GM23338 (cell line): ENCODE measurements around the gene SH2D4B. TPM values are rescaled to one million over a fixed set of nuclear protein-coding genes. Genes with fewer than 3 reads are reported as not detected.

Experiments
- ATAC-seq: fragments of 200-7000 bp; cut with Tn5 transposase; 3 replicates; pipeline ENCODE4 v1.9.1; 2020
- DNase-seq: peaks from one replicate; pipeline ENCODE4 v3.0.0-alpha.2; 2015; ENCODE audit warnings: low spot score
- H2AFZ ChIP-seq: fragments of 200-600 bp; sonication (generic); 2 replicates; pipeline ENCODE4 v1.8.0; 2016; ENCODE audit warnings: antibody characterized with exemption, mild to moderate bottlenecking, moderate library complexity
- H3F3A ChIP-seq: fragments of 200-600 bp; sonication (generic); replicated peaks from 2 replicates; pipeline ENCODE4 v1.8.0; 2017; ENCODE audit warnings: antibody characterized with exemption, mixed run types, low read depth
- H3K27ac ChIP-seq: fragments of 200-600 bp; sonication (generic); 2 replicates; pipeline ENCODE4 v1.6.1; 2016; ENCODE audit warnings: low read depth
- H3K27me3 ChIP-seq: fragments of 200-600 bp; sonication (generic); 2 replicates; pipeline ENCODE4 v1.8.0; 2016; ENCODE audit warnings: mild to moderate bottlenecking, mixed run types, moderate library complexity; ENCODE audit not compliant: insufficient read depth
- H3K36me3 ChIP-seq: fragments of 200-600 bp; sonication (generic); 2 replicates; pipeline ENCODE4 v1.8.0; 2016; ENCODE audit warnings: mild to moderate bottlenecking; ENCODE audit not compliant: insufficient read depth
- H3K4me1 ChIP-seq: fragments of 200-600 bp; sonication (generic); 2 replicates; pipeline ENCODE4 v1.8.0; 2016; ENCODE audit warnings: mild to moderate bottlenecking, moderate library complexity; ENCODE audit not compliant: insufficient read depth
- H3K4me2 ChIP-seq: fragments of 200-600 bp; sonication (generic); 2 replicates; pipeline ENCODE4 v1.7.1; 2017; ENCODE audit warnings: mixed run types
- H3K4me3 ChIP-seq: fragments of 200-600 bp; sonication (generic); 2 replicates; pipeline ENCODE4 v1.6.1; 2016; ENCODE audit warnings: mixed run types
- H3K79me2 ChIP-seq: fragments of 200-600 bp; sonication (generic); replicated peaks from 2 replicates; pipeline ENCODE4 v1.8.0; 2017; ENCODE audit warnings: mild to moderate bottlenecking; ENCODE audit not compliant: insufficient read depth
- H3K9me2 ChIP-seq: fragments of 200-600 bp; sonication (generic); 2 replicates; pipeline ENCODE4 v1.8.0; 2017; ENCODE audit not compliant: insufficient read depth
- H4K20me1 ChIP-seq: fragments of 200-600 bp; sonication (generic); replicated peaks from 2 replicates; pipeline ENCODE4 v1.8.0; 2017; ENCODE audit warnings: mild to moderate bottlenecking; ENCODE audit not compliant: insufficient read depth
- H3K27ac Mint-ChIP-seq: 2 replicates; pipeline ENCODE4 v1.8.0; 2020; ENCODE audit warnings: inconsistent platforms, mild to moderate bottlenecking, moderate library complexity, mixed read lengths
- H3K27me3 Mint-ChIP-seq: 3 replicates; pipeline ENCODE4 v1.8.0; 2022; ENCODE audit warnings: low read depth, mild to moderate bottlenecking, moderate library complexity, mixed read lengths, inconsistent platforms; ENCODE audit not compliant: insufficient read depth, poor library complexity
- H3K36me3 Mint-ChIP-seq: 3 replicates; pipeline ENCODE4 v1.8.0; 2021; ENCODE audit warnings: low read depth, mild to moderate bottlenecking, inconsistent platforms, moderate library complexity, mixed read lengths
- H3K4me1 Mint-ChIP-seq: 3 replicates; pipeline ENCODE4 v1.8.0; 2020; ENCODE audit warnings: mild to moderate bottlenecking, inconsistent platforms, mixed read lengths
- H3K4me3 Mint-ChIP-seq: 3 replicates; pipeline ENCODE4 v1.8.0; 2021; ENCODE audit warnings: moderate library complexity, mild to moderate bottlenecking, inconsistent platforms, mixed read lengths
- H3K9me3 Mint-ChIP-seq: 3 replicates; pipeline ENCODE4 v1.8.0; 2020; ENCODE audit warnings: moderate library complexity, mild to moderate bottlenecking, inconsistent platforms, mixed read lengths
- CREB1 ChIP-seq: fragments of 250-450 bp; sonication (Bioruptor Pico); IDR thresholded peaks from 2 replicates; pipeline ENCODE4 v1.5.0; 2020; ENCODE audit warnings: low read depth, mild to moderate bottlenecking, moderate library complexity
- EZH2phosphoT487 ChIP-seq: fragments of 200-600 bp; sonication (generic); IDR thresholded peaks from one replicate; pipeline ENCODE4 v1.8.1; 2018; ENCODE audit warnings: antibody characterized with exemption; ENCODE audit not compliant: unreplicated experiment
- JUNB ChIP-seq: IDR thresholded peaks from one replicate; pipeline ENCODE4 v1.6.1; 2016; ENCODE audit warnings: antibody characterized with exemption; ENCODE audit not compliant: unreplicated experiment
- NANOG ChIP-seq: IDR thresholded peaks from 2 replicates; pipeline ENCODE4 v1.6.1; 2016; ENCODE audit warnings: antibody characterized with exemption, borderline replicate concordance
- POLR2AphosphoS5 ChIP-seq: IDR thresholded peaks from 2 replicates; pipeline ENCODE4 v1.6.1; 2016; ENCODE audit warnings: antibody characterized with exemption, low read depth
- STAT1 ChIP-seq: IDR thresholded peaks from one replicate; pipeline ENCODE4 v1.6.1; 2016; ENCODE audit warnings: antibody characterized with exemption; ENCODE audit not compliant: unreplicated experiment
- ZNF114 ChIP-seq: fragments of 250-450 bp; sonication (Bioruptor Pico); IDR thresholded peaks from 2 replicates; pipeline ENCODE4 v1.5.0; 2020; ENCODE audit warnings: mild to moderate bottlenecking, moderate library complexity
- ZNF331 ChIP-seq: fragments of 250-450 bp; sonication (Bioruptor Pico); IDR thresholded peaks from 2 replicates; pipeline ENCODE4 v1.5.0; 2020; ENCODE audit warnings: low read depth, mild to moderate bottlenecking, moderate library complexity
- polyA plus RNA-seq: library from polyadenylated mRNA; unstranded; fragments of >200 nt; fragmentation: Nextera tagmentation; extraction: Ambion mirVana; gene quantifications from 2 replicates; pipeline ENCODE4 v1.2.1, GENCODE V29; 2016
- total RNA-seq: library from RNA; depleted of rRNA; stranded (reverse); fragments of >200 nt; shearing (Covaris generic); gene quantifications from 2 replicates; pipeline ENCODE4 v1.2.3, GENCODE V29; 2014
- TF ChIP-seq, protein P1 (sequence below): fragments of 250-450 bp; sonication (Bioruptor Pico); IDR thresholded peaks from 2 replicates; pipeline ENCODE4 v1.5.0; 2020; ENCODE audit warnings: mild to moderate bottlenecking, moderate library complexity
- TF ChIP-seq, protein P2 (sequence below): IDR thresholded peaks from one replicate; pipeline ENCODE4 v1.6.1; 2018; ENCODE audit warnings: antibody characterized with exemption; ENCODE audit not compliant: unreplicated experiment
- TF ChIP-seq, protein P3 (sequence below), 2 experiments: fragments of 200-600 bp in 1 of 2; sonication (generic) in 1 of 2; conservative IDR thresholded peaks; 2 replicates each; pipeline versions ENCODE4 v1.5.1 to v1.6.1; 2016 to 2017; ENCODE audit warnings: antibody characterized with exemption in 2 of 2, low read depth in 2 of 2, mild to moderate bottlenecking in 2 of 2, moderate library complexity in 1 of 2

SH2D4B gene
- total and polyA plus RNA-seq, 2 experiments from 2014 or later, result 0.08 TPM; not detected in 1

DNA sequence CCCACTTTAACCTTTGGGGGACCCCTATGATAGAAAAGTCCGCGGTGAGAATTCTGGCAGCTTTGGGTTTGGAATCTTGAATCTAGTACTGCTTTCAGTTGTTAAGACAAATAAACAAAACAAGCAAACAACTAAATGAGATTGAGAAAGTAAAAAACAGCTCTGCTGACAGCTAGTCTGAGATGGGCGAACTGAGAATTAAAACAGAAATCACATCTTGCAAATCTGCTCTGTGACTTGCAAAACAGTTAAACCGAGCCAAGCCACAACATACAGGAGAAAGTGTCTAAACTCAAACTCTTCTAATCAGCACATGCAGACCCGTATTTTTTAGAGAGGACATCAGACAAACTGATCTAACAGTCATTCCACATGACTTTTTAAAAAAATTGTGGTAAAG, 110.4 kb downstream of the SH2D4B start:
- Mint-ChIP-seq H3K27ac (no peak overlapping the region), H3K4me1 (no peaks in the 10 kb centered on the region), H3K4me3 (no peak overlapping the region), H3K27me3 (peaks cover 3% of the 10 kb centered on the region), H3K36me3 (no peaks in the 10 kb centered on the region), H3K9me3 (no peaks in the 10 kb centered on the region)
- DNase-seq (no peak), ATAC-seq (no peak)
- Histone ChIP-seq H3K4me2 (no peak overlapping the region), H3K27ac (no peak overlapping the region), H3K36me3 (no peaks in the 10 kb centered on the region), H3K9me2 (0 out of 2 replicates have a peak, but pooled peaks cover 3% of the 10 kb centered on the region), H2AFZ (no peak overlapping the region), H3K27me3 (no peaks in the 10 kb centered on the region), H3K79me2 (no peaks in the 10 kb centered on the region), H4K20me1 (no peaks in the 10 kb centered on the region), H3F3A (no peaks in the 10 kb centered on the region), H3K4me1 (no peaks in the 10 kb centered on the region), H3K4me3 (no peak overlapping the region)
- TF ChIP-seq STAT1 (no peak), EZH2phosphoT487 (no peak)

DNA sequence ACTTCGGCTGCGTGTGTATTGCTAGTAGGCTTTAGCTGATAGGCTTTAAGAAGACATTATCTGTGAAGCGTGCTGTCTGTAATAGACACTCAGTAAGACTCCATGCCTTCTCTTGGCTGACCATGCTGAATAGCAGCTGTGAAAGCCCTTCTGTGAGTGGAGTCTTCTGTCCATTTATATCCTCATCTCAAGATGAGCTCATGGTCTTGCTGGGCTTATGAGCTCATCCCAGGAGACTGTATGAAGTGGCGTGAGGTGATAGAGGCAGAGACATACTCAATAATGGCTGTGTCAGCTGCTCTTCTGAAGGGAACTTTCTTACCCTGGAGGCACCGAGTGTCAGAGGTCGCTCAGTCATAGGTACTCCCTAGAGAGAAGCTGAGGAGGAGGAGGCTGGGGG, 111.5 kb downstream of the SH2D4B start:
- Histone ChIP-seq H2AFZ (no peak overlapping the region), H3K27ac (no peak overlapping the region), H3K36me3 (no peaks in the 10 kb centered on the region), H3K27me3 (no peaks in the 10 kb centered on the region), H4K20me1 (no peaks in the 10 kb centered on the region), H3K4me1 (no peaks in the 10 kb centered on the region), H3F3A (no peaks in the 10 kb centered on the region), H3K4me2 (no peak overlapping the region), H3K79me2 (no peaks in the 10 kb centered on the region), H3K4me3 (no peak overlapping the region), H3K9me2 (0 out of 2 replicates have a peak, but pooled peaks cover 3% of the 10 kb centered on the region)
- no peak overlapping the region for H3K27ac Mint-ChIP-seq
- no peaks in the 10 kb centered on the region for H3K27me3 Mint-ChIP-seq
- no peak overlapping the region for H3K4me3 Mint-ChIP-seq
- ATAC-seq (no peak), DNase-seq (no peak)
- no peaks in the 10 kb centered on the region for H3K4me1 Mint-ChIP-seq
- peaks cover 9% of the 10 kb centered on the region for H3K9me3 Mint-ChIP-seq
- no peaks in the 10 kb centered on the region for H3K36me3 Mint-ChIP-seq
- TF ChIP-seq CREB1 (no peak), POLR2AphosphoS5 (no peak), EZH2phosphoT487 (no peak), NANOG (no peak), STAT1 (no peak), ZNF114 (CRISPR knock-in tag) (no peak), JUNB (no peak), ZNF331 (CRISPR knock-in tag) (no peak)
- TF ChIP-seq, protein P1, sequence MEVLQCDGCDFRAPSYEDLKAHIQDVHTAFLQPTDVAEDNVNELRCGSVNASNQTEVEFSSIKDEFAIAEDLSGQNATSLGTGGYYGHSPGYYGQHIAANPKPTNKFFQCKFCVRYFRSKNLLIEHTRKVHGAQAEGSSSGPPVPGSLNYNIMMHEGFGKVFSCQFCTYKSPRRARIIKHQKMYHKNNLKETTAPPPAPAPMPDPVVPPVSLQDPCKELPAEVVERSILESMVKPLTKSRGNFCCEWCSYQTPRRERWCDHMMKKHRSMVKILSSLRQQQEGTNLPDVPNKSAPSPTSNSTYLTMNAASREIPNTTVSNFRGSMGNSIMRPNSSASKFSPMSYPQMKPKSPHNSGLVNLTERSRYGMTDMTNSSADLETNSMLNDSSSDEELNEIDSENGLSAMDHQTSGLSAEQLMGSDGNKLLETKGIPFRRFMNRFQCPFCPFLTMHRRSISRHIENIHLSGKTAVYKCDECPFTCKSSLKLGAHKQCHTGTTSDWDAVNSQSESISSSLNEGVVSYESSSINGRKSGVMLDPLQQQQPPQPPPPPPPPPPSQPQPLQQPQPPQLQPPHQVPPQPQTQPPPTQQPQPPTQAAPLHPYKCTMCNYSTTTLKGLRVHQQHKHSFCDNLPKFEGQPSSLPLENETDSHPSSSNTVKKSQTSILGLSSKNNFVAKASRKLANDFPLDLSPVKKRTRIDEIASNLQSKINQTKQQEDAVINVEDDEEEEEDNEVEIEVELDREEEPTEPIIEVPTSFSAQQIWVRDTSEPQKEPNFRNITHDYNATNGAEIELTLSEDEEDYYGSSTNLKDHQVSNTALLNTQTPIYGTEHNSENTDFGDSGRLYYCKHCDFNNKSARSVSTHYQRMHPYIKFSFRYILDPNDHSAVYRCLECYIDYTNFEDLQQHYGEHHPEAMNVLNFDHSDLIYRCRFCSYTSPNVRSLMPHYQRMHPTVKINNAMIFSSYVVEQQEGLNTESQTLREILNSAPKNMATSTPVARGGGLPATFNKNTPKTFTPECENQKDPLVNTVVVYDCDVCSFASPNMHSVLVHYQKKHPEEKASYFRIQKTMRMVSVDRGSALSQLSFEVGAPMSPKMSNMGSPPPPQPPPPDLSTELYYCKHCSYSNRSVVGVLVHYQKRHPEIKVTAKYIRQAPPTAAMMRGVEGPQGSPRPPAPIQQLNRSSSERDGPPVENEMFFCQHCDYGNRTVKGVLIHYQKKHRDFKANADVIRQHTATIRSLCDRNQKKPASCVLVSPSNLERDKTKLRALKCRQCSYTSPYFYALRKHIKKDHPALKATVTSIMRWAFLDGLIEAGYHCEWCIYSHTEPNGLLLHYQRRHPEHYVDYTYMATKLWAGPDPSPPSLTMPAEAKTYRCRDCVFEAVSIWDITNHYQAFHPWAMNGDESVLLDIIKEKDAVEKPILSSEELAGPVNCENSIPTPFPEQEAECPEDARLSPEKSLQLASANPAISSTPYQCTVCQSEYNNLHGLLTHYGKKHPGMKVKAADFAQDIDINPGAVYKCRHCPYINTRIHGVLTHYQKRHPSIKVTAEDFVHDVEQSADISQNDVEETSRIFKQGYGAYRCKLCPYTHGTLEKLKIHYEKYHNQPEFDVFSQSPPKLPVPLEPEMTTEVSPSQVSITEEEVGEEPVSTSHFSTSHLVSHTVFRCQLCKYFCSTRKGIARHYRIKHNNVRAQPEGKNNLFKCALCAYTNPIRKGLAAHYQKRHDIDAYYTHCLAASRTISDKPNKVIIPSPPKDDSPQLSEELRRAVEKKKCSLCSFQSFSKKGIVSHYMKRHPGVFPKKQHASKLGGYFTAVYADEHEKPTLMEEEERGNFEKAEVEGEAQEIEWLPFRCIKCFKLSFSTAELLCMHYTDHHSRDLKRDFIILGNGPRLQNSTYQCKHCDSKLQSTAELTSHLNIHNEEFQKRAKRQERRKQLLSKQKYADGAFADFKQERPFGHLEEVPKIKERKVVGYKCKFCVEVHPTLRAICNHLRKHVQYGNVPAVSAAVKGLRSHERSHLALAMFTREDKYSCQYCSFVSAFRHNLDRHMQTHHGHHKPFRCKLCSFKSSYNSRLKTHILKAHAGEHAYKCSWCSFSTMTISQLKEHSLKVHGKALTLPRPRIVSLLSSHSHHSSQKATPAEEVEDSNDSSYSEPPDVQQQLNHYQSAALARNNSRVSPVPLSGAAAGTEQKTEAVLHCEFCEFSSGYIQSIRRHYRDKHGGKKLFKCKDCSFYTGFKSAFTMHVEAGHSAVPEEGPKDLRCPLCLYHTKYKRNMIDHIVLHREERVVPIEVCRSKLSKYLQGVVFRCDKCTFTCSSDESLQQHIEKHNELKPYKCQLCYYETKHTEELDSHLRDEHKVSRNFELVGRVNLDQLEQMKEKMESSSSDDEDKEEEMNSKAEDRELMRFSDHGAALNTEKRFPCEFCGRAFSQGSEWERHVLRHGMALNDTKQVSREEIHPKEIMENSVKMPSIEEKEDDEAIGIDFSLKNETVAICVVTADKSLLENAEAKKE, result no peak
- TF ChIP-seq, protein P2, sequence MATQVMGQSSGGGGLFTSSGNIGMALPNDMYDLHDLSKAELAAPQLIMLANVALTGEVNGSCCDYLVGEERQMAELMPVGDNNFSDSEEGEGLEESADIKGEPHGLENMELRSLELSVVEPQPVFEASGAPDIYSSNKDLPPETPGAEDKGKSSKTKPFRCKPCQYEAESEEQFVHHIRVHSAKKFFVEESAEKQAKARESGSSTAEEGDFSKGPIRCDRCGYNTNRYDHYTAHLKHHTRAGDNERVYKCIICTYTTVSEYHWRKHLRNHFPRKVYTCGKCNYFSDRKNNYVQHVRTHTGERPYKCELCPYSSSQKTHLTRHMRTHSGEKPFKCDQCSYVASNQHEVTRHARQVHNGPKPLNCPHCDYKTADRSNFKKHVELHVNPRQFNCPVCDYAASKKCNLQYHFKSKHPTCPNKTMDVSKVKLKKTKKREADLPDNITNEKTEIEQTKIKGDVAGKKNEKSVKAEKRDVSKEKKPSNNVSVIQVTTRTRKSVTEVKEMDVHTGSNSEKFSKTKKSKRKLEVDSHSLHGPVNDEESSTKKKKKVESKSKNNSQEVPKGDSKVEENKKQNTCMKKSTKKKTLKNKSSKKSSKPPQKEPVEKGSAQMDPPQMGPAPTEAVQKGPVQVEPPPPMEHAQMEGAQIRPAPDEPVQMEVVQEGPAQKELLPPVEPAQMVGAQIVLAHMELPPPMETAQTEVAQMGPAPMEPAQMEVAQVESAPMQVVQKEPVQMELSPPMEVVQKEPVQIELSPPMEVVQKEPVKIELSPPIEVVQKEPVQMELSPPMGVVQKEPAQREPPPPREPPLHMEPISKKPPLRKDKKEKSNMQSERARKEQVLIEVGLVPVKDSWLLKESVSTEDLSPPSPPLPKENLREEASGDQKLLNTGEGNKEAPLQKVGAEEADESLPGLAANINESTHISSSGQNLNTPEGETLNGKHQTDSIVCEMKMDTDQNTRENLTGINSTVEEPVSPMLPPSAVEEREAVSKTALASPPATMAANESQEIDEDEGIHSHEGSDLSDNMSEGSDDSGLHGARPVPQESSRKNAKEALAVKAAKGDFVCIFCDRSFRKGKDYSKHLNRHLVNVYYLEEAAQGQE, result no peak
- TF ChIP-seq, protein P3, sequence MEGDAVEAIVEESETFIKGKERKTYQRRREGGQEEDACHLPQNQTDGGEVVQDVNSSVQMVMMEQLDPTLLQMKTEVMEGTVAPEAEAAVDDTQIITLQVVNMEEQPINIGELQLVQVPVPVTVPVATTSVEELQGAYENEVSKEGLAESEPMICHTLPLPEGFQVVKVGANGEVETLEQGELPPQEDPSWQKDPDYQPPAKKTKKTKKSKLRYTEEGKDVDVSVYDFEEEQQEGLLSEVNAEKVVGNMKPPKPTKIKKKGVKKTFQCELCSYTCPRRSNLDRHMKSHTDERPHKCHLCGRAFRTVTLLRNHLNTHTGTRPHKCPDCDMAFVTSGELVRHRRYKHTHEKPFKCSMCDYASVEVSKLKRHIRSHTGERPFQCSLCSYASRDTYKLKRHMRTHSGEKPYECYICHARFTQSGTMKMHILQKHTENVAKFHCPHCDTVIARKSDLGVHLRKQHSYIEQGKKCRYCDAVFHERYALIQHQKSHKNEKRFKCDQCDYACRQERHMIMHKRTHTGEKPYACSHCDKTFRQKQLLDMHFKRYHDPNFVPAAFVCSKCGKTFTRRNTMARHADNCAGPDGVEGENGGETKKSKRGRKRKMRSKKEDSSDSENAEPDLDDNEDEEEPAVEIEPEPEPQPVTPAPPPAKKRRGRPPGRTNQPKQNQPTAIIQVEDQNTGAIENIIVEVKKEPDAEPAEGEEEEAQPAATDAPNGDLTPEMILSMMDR (conservative IDR thresholded peaks at IDR 0.05; ENCODE audit: low read depth in 2 of 2), result no peak
